Mesenchymal stem cell (in vitro differentiated cells and primary cell): ENCODE data around the gene SCAF8. TPM values are rescaled to one million over a fixed set of nuclear protein-coding genes. Genes with fewer than 3 reads are reported as not detected.

Source experiments
- DNase-seq: peaks from one replicate; pipeline ENCODE4 v3.0.0-alpha.2; 2013
- H2AFZ ChIP-seq: one replicate; pipeline ENCODE4 v1.6.1; 2013; ENCODE audit warnings: low read depth, mild to moderate bottlenecking, control low read depth, inconsistent platforms, low read length, moderate library complexity
- H2AK5ac ChIP-seq: 2 replicates; pipeline ENCODE4 v1.6.1; 2013; ENCODE audit warnings: low read length, moderate library complexity, mild to moderate bottlenecking, inconsistent platforms; ENCODE audit not compliant: severe bottlenecking
- H2BK120ac ChIP-seq: one replicate; pipeline ENCODE4 v1.6.1; 2013; ENCODE audit warnings: low read depth, mild to moderate bottlenecking, inconsistent platforms, low read length, moderate library complexity
- H2BK12ac ChIP-seq, 2 experiments: one replicate each; pipeline ENCODE4 v1.6.1; 2013; ENCODE audit warnings: inconsistent platforms in 2 of 2, low read length in 2 of 2, mild to moderate bottlenecking in 2 of 2, moderate library complexity in 2 of 2, control low read depth in 1 of 2
- H2BK15ac ChIP-seq: one replicate; pipeline ENCODE4 v1.6.1; 2013; ENCODE audit warnings: mild to moderate bottlenecking, low read depth, inconsistent platforms; ENCODE audit not compliant: poor library complexity, severe bottlenecking
- H2BK5ac ChIP-seq: 2 replicates; pipeline ENCODE4 v1.6.1; 2013; ENCODE audit warnings: low read depth, mild to moderate bottlenecking, low read length, control low read depth, inconsistent platforms; ENCODE audit not compliant: poor library complexity, severe bottlenecking
- H3K14ac ChIP-seq, 2 experiments: one replicate each; pipeline ENCODE4 v1.6.1; 2013; ENCODE audit warnings: inconsistent platforms in 2 of 2, low read length in 2 of 2, control low read depth in 1 of 2, mild to moderate bottlenecking in 1 of 2, moderate library complexity in 1 of 2
- H3K18ac ChIP-seq, 2 experiments: one replicate each; pipeline ENCODE4 v1.6.1; 2013; ENCODE audit warnings: inconsistent platforms in 2 of 2, low read length in 2 of 2, control low read depth in 1 of 2, low read depth in 1 of 2, mild to moderate bottlenecking in 1 of 2
- H3K23ac ChIP-seq, 2 experiments: one replicate each; pipeline ENCODE4 v1.6.1; 2013; ENCODE audit warnings: inconsistent platforms in 2 of 2, low read length in 2 of 2, mild to moderate bottlenecking in 2 of 2, moderate library complexity in 2 of 2, control low read depth in 1 of 2
- H3K27ac ChIP-seq: 2 replicates; pipeline ENCODE4 v1.5.1; 2013; ENCODE audit warnings: mild to moderate bottlenecking, moderate library complexity, low read length, control low read depth, inconsistent platforms; ENCODE audit not compliant: poor library complexity, severe bottlenecking
- H3K27me3 ChIP-seq, 2 experiments: 2 replicates each; pipeline versions ENCODE4 v1.6.1 to v1.7.0; 2013; ENCODE audit warnings: low read length in 2 of 2, mild to moderate bottlenecking in 2 of 2, moderate library complexity in 2 of 2, control low read depth in 1 of 2, inconsistent platforms in 1 of 2; ENCODE audit not compliant: control insufficient read depth in 1 of 2, insufficient read depth in 1 of 2
- H3K36me3 ChIP-seq, 2 experiments: 2 replicates each; pipeline versions ENCODE4 v1.6.1 to v1.7.0; 2013; ENCODE audit warnings: low read length in 2 of 2, control low read depth in 1 of 2, inconsistent platforms in 1 of 2, low read depth in 1 of 2, mild to moderate bottlenecking in 1 of 2; ENCODE audit not compliant: insufficient read depth in 2 of 2, control insufficient read depth in 1 of 2
- H3K4ac ChIP-seq, 2 experiments: one replicate each; pipeline ENCODE4 v1.6.1; 2013; ENCODE audit warnings: inconsistent platforms in 2 of 2, low read length in 2 of 2, mild to moderate bottlenecking in 2 of 2, moderate library complexity in 2 of 2, control low read depth in 1 of 2, low read depth in 1 of 2
- H3K4me1 ChIP-seq: 2 replicates; pipeline ENCODE4 v1.6.1; 2013; ENCODE audit warnings: low read depth, low read length, control low read depth; ENCODE audit not compliant: control insufficient read depth, insufficient read depth
- H3K4me2 ChIP-seq: 2 replicates; pipeline ENCODE4 v1.6.1; 2013; ENCODE audit warnings: low read length, mild to moderate bottlenecking, inconsistent platforms; ENCODE audit not compliant: poor library complexity, severe bottlenecking
- H3K4me3 ChIP-seq, 2 experiments: 2 replicates each; pipeline versions ENCODE4 v1.5.1 to v1.7.0; 2013; ENCODE audit warnings: low read length in 2 of 2, mild to moderate bottlenecking in 2 of 2, control low read depth in 1 of 2, low read depth in 1 of 2; ENCODE audit not compliant: insufficient read depth in 1 of 2
- H3K79me1 ChIP-seq: replicated peaks from 2 replicates; pipeline ENCODE4 v1.6.1; 2013; ENCODE audit warnings: mild to moderate bottlenecking, control low read depth, low read length, inconsistent platforms; ENCODE audit not compliant: poor library complexity, severe bottlenecking
- H3K9ac ChIP-seq: 2 replicates; pipeline ENCODE4 v1.7.0; 2013; ENCODE audit warnings: mild to moderate bottlenecking, low read length, moderate library complexity
- H3K9me3 ChIP-seq: 2 replicates; pipeline ENCODE4 v1.7.0; 2013; ENCODE audit warnings: mild to moderate bottlenecking, low read length; ENCODE audit not compliant: control insufficient read depth
- H4K8ac ChIP-seq: one replicate; pipeline ENCODE4 v1.6.1; 2013; ENCODE audit warnings: inconsistent platforms, mild to moderate bottlenecking, low read length, moderate library complexity
- H4K91ac ChIP-seq: one replicate; pipeline ENCODE4 v1.6.1; 2013; ENCODE audit warnings: mild to moderate bottlenecking, low read length, inconsistent platforms
- WGBS: methylation state at CpG from one replicate; pipeline ENCODE4 v1.1.7; 2013; ENCODE audit warnings: mixed read lengths; 5-methylcytosine and 5-hydroxymethylcytosine counted together
- small RNA-seq: library from polyadenylated mRNA; stranded (forward); fragments of <200 nt; extraction: miRNeasy Mini kit (QIAGEN cat#:217004); gene quantifications from one replicate; pipeline ENCODE3, GENCODE V24; 2013; ENCODE audit warnings: low read depth

SCAF8 gene

GRCh38 chr6:154876486-154877280, 143.5 kb downstream of the SCAF8 start:
- H2AFZ ChIP-seq: no peak overlapping the region
- no peak overlapping the region for H3K4me3 ChIP-seq
- H2BK12ac ChIP-seq: no peak overlapping the region
- H3K18ac ChIP-seq: no peak overlapping the region
- WGBS: no CpG with 5 or more reads among the region's 3 CpGs
- H3K4ac ChIP-seq: no peak overlapping the region
- H3K23ac ChIP-seq: no peak overlapping the region
- H3K9me3 ChIP-seq: no peaks in the 10 kb centered on the region
- H3K4me2 ChIP-seq: no peak overlapping the region
- H2AK5ac ChIP-seq: no peak overlapping the region
- no peak overlapping the region for H2BK5ac ChIP-seq
- H3K27ac ChIP-seq: no peak overlapping the region
- H4K8ac ChIP-seq: no peak overlapping the region
- no peak overlapping the region for H3K9ac ChIP-seq
- no peak overlapping the region for H4K91ac ChIP-seq
- H3K36me3 ChIP-seq: peaks cover 2 to 3% of the 10 kb centered on the region in 2 experiments
- no peaks in the 10 kb centered on the region for H3K27me3 ChIP-seq
- no peak overlapping the region for H2BK15ac ChIP-seq
- no peak for DNase-seq
- H2BK120ac ChIP-seq: no peak overlapping the region
- no peak overlapping the region for H3K14ac ChIP-seq
- H3K79me1 ChIP-seq: peaks cover 20% of the 10 kb centered on the region
- H3K4me1 ChIP-seq: peaks cover 9% of the 10 kb centered on the region

- H3K9me3 ChIP-seq: no peaks in the 10 kb centered on the region
- H3K9ac ChIP-seq: no peak overlapping the region
- H4K8ac ChIP-seq: no peak overlapping the region
- H3K23ac ChIP-seq: no peak overlapping the region
- no peak overlapping the region for H2AFZ ChIP-seq
- no peak overlapping the region for H3K27ac ChIP-seq
- H2AK5ac ChIP-seq: no peak overlapping the region
- H3K4ac ChIP-seq: no peak overlapping the region
- H3K18ac ChIP-seq: no peak overlapping the region
- no peak for DNase-seq
- no peak overlapping the region for H3K4me2 ChIP-seq
- H3K27me3 ChIP-seq: no peaks in the 10 kb centered on the region
- WGBS: 98% methylated on average over 6 of the region's 6 CpGs
- H3K36me3 ChIP-seq: peaks cover 5 to 8% of the 10 kb centered on the region in 2 experiments
- H2BK12ac ChIP-seq: no peak overlapping the region
- no peak overlapping the region for H2BK5ac ChIP-seq
- peaks cover 6% of the 10 kb centered on the region for H3K4me1 ChIP-seq
- H2BK120ac ChIP-seq: no peak overlapping the region
- no peak overlapping the region for H2BK15ac ChIP-seq
- H3K14ac ChIP-seq: no peak overlapping the region
- H3K4me3 ChIP-seq: no peak overlapping the region
- H4K91ac ChIP-seq: no peak overlapping the region
- peaks cover 21% of the 10 kb centered on the region for H3K79me1 ChIP-seq
Measured at GRCh38 chr6:154878871-154879491, 145.8 kb downstream of the SCAF8 start.

DNA sequence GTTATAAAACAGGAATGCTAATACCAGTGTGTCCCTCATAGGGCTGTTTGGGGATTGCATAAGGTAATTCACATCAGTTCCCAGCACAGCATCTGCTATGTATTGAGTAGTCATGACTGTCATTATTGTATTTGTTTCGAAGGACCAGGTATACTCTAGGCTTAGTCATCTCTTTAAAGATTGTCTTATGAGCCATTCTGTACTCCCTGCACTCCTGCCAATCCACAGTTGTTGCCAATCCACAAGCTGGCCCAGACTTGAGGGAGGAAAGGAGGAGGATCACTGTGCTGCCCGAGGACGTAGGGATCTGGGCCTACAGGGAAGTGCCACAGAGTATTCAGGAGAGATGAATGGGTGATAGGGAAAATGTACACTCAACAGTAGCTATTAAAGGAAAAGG, 148.9 kb downstream of the SCAF8 start:
- H3K14ac ChIP-seq: no peak overlapping the region
- H2BK120ac ChIP-seq: no peak overlapping the region
- DNase-seq: no peak
- no peak overlapping the region for H3K9ac ChIP-seq
- H3K36me3 ChIP-seq: peaks cover 5 to 6% of the 10 kb centered on the region in 2 experiments
- H4K91ac ChIP-seq: no peak overlapping the region
- H3K23ac ChIP-seq: no peak overlapping the region
- no peak overlapping the region for H2BK15ac ChIP-seq
- no peak overlapping the region for H3K4ac ChIP-seq
- no peak overlapping the region for H4K8ac ChIP-seq
- WGBS: 100% methylated on average over 2 of the region's 3 CpGs
- H2AK5ac ChIP-seq: no peak overlapping the region
- no peaks in the 10 kb centered on the region for H3K4me1 ChIP-seq
- H3K4me3 ChIP-seq: no peak overlapping the region
- H3K27me3 ChIP-seq: no peaks in the 10 kb centered on the region
- H2BK5ac ChIP-seq: no peak overlapping the region
- no peaks in the 10 kb centered on the region for H3K9me3 ChIP-seq
- peaks cover 21% of the 10 kb centered on the region for H3K79me1 ChIP-seq
- H2BK12ac ChIP-seq: no peak overlapping the region
- H2AFZ ChIP-seq: no peak overlapping the region
- no peak overlapping the region for H3K18ac ChIP-seq
- H3K4me2 ChIP-seq: no peak overlapping the region
- H3K27ac ChIP-seq: no peak overlapping the region

Small RNA genes lying within 50 kb of the gene (small RNA-seq; reads per million reads assigned to genes)
- gene MIR1273C (not detected), gene RNU6-824P (not detected)
